NCI-H1105 (cell line): ENCODE data around the gene SMC1A.
"Not testable (repeated sequence)": the region's sequence is repeated elsewhere in the genome, so short reads cannot be mapped to it uniquely, and the experiment has no call there.

Source experiments
- DNase-seq: peaks from one replicate; lab custom pipeline; 2025; lab: John Stamatoyannopoulos, UW

Gene SMC1A

DNA sequence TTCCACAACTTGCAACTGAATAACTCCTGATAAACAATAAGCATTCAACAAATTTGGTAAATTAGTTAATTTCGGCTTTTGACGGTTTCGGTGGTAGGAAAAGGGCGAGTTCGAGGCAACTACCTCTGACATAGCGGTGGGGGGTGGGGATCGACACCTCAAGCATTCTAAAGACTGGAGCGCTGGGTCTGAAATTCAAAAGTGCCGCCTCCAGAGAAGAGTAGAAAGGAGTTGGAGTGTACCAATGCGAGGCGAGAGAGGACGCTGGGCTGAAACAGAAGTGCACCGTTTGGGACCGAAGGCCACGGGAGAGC is 725 bp downstream of the SMC1A start:
- DNase-seq = peak; percentile 46

DNA sequence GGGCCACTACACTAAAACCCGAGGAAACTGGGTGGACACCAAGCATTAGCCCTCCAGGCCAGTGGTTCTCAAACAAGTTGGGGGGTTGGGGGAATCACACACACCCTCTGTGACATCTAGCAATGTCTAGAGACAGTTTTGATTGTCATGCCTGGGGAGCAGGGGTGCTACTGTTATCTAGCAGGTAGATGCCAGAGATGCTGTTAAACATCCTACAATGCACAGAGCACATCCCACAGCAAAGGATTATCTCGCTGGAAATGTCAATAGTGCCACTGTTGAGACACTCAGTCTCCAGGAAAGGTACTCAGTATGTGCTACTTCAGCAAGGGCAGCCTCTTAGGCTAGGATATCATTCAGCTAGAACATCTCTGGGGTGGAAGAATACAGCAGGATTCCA is 1.3 kb downstream of the SMC1A start:
- no peak for DNase-seq

DNA sequence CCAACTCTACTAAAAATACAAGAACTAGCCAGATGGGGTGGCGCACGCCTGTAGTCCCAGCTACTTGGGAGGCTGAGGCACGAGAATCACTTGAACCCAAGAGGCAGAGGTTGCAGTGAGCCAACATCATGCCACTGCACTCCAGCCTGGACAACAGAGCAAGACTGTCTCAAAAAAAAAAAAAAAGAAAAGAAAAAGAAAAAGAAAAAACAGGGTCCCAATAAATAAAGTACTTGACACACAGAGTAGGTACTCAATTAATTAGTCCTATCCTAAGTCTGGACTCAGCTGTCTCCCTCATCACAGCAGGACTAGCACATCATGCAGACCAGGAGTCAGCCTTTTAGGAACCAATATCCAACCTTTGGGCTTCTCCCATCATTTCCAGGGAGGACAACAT is 2.1 kb downstream of the SMC1A start:
- DNase-seq = not testable (repeated sequence)

DNA sequence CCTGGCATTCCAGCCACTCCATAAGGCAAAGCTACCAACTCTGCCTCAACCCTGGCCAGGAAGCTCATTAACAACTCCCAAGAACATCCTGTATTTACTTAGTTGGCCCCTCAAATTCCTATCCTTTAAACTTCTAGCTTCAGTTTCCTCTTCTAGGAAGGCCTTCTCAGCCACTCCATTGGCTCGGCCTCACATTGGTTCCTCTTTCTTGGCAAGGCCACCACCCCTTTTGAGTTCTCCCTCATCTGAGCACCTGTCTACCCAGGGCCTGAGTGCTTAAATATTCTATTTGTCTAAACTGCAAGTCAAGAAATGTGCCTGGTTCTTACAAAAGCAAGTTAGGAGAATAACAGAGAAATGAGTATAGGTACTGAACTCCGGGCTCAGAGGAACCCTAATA is 10.0 kb downstream of the SMC1A start:
- DNase-seq = no peak

DNA sequence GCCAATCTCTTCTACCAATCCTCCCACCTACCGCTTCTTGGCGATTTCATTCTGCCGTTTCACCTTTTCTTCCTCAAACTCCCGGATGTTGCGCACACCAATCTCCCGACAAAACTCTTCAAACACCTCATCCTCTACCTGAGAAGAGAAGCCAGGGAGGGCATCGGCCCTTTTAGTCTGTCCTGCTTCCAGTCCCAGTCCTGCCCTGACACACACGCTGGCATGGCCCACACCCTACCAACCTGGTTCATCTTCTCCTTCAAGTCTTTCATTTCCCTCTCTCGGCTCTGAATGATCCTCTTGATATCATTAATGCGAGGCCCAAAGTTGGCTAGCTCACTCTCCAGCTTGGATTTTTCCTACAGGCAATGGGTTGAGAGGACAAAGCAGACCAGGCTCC is 18.9 kb downstream of the SMC1A start:
- no peak for DNase-seq

DNA sequence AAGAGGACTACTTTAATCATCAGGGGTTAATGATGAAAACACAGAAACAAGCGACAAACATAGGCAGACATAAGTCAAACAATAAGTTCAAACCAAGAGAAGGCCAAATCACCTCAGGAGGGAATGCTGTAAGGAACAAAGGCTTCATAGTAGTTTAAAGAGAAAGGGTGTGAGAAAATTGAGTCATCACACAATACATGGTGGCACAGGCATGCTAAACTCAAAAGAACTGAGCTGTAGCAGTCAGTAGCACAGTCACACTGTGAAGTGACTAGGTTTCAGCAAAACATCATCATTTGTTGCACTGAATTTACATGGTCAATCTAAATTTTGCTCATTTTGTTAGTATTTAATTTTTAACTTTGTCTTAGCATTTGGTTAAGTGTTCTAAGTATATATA is 24.2 kb downstream of the SMC1A start:
- no peak for DNase-seq

DNA sequence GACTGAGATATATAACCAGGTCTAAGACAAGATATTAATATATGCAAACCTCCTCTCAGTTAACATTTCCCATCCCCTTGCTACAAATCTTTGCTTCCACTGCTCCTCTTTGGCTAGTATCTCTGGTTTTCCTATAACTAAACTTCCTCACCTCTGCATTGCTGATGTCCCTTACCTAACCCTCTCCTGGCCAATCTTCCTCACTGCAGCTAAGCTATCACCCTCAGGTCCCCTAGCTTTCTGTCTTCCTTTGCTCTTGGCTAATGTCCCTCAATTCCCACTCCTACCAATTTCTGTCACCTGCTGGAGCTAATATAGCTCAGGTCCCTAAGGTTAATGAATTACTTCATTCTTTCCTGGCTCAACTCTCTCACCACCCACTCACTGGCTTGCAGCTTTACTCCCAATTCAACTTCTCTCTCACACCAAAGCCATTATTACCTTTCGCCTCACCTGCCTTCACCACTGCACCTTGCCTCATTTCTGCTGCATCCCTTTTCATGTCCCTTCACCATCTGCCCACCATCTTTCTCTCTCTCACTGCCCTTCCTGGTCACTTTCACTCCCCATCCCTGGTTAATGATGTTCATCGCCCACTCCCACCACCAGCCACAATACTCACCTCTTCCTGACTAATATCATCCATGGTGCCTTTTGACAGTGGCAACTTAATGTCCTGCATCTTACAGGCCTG is 26.7 kb downstream of the SMC1A start:
- DNase-seq = no peak

DNA sequence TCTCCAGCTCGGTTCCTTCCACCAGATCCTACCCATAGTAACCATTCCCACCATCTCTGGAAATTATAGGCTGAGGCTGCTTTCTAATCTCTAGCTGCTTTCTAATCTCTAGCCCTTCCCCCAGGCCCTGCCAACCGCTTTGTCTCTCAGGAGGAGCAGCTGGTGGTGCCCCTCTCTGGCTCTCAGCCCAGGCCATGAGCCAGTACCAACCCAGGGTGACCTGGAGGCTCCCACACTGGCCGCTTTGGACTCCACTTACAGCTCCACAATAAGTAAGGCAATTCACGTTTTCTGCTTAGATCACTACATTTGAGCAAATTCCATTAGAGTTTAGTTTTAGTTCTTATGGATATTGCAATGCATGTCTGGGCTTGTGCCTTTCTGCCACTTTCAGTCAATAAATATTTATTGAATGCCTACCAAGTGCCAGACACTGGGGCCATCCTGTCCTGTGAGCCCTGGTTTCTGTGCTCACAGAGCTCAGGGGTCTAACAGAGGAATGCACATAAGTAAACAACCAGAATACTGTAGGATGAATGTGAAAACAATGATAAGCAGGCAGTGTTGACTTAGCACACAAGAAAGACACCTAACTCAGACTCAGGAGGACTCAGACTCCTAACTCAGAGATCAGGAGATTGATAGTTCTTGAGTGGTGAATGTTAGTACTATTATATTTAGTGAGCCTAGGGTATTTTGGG is 38.9 kb downstream of the SMC1A start:
- DNase-seq = no peak

DNA sequence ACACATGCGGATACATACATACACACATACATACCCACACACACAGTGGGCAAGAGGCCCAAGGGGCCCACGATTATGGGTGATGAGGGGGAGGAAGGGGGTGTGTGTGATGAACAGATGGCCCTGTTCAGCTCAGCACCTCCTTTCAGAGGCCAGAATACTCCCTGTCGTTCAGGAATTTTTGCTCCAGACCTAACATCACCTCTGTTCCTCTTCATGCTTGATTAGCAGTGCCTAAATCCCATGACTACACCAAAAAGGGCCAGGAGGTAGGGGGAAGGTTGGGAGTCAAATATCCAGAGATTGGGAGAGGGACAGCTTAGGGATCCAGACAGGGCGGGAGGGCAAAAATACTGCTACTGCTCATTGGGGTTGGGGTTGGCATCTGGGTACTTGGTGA is 42.7 kb downstream of the SMC1A start:
- no peak for DNase-seq

DNA sequence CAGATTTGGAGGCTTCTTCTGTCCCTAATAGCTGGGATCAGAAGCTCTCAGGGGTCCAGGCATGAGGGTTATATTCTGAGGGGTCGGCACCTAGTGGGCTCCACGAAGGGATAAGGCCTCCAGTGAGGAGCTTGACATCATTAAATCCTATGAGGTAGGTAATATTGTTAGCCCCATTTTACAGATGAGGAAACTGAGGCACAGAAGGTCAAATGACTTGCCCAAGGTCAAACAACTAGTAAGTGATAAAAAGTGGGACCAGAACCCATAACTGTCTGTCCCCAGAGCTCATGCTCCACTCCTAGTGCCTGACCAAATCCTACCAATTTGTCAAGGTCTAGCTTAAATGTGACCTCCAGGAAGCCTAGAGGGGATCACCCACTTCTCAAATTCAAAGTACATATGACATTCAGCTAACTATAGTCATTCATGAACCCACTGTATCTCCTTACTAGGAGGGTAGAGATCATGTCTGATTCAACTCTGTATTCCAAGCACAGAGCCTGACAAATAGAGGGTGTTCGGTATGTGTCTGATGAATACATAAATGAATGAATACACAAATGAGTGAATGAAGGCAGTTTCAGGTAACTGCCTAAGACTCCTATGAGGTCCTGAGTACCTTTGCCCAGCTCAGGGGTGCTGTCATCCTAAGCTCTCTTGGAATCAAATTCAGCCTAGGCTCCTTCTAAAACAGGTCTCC is 43.3 kb downstream of the SMC1A start:
- DNase-seq = no peak

DNA sequence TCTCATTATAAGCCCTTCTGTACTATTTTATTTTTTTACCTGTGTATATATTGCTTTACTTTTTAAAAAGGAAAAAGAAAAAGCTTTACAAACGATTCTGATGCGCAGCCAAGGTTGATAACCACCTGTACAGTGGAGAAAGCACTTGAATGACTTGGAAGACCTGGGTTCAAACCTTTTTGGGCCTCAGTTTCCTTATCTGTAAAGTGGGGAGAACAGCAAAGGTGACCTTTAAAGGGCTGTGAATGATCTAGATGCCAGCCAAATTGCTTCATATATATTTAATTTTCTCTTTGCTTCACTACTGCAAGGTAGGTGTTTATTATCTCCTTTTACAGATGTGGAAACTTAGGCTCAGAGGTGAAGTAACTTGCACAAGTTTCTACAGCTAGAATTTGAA is 45.0 kb downstream of the SMC1A start:
- DNase-seq = no peak

DNA sequence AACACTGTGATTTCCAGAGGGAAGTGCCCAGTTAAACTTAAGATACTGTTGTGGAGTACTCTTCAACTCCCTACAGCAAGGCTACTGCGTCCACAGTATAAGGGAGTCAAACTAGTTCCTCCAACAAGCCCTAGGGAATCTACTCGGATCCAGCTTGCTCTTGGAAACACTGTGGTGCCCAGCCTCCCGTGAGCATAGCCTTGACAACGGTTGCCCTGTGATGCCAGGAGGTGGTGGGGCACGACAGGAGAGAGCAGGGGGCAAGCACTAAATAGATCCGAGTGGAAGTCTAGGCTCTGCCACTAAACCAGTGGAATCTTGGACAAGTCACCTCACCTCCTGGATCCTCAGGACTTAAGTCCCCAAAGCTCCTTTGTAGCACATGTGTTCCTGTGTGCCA is 45.6 kb downstream of the SMC1A start:
- no peak for DNase-seq

DNA sequence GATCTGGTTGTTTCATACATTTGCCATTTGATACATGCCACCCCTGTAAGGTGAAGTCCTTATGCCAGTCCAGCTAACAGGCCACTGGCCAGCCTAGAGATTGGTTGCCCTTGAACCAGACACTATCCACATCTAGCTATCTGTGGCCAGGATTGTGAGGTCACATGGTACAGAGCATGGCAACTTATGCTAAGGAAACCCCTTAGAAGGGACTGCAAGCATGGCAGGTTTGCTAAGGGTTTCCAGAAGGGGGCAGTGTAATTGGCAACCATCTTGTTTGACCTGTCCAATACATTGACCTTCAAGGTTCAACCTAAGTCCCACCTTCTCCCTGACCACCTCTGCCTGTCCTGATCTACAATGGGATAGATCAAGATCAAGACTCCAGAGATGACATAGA is 47.5 kb downstream of the SMC1A start:
- no peak for DNase-seq

DNA sequence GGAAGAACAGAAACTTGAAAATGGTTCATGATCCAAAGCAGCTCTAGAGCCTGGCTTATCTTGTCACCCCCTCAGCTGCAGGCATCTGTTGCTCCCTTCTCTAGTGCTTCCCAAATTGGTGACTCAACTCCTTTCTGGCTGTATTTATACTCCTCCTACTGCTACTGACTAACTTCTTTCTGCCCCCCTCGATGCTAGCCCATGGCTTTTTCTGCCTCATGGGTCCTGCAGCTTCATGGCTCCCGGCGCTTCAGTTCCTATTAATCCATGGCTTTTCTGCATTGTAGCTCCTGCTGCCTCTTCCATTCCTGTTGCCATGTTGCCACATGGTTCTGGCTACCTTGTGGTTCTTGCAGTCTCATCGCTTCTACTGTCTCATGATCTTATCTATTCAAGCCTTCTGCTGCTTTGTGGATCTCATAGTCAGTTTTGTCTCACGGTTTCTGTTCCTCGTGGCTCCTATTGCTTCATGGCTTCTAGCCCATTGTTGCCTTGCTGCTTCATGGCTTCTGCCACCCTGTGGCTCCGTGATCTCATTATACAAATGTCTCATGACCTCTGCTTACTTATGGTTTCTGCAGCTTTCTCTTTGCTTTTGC is 48.1 kb downstream of the SMC1A start:
- DNase-seq = no peak

DNA sequence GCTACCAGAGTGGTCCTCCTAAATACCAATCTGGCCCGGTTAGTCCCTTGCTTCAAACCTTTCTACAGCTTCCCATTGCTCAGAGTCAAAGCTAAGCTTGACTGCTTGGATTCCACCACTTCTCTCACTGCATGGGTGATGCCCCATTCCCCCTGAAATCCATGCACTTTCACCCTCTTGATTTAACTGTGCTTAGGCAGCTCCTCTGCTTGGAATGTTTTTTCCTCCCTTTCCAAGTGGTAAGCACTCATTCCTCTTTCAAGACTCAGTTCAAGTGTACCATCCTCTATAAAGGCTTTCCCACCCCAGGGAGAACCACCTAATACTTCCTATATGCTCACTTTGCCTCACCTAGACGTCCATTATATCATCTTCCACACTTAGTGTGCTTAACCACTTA is 49.1 kb downstream of the SMC1A start:
- no peak for DNase-seq

DNA sequence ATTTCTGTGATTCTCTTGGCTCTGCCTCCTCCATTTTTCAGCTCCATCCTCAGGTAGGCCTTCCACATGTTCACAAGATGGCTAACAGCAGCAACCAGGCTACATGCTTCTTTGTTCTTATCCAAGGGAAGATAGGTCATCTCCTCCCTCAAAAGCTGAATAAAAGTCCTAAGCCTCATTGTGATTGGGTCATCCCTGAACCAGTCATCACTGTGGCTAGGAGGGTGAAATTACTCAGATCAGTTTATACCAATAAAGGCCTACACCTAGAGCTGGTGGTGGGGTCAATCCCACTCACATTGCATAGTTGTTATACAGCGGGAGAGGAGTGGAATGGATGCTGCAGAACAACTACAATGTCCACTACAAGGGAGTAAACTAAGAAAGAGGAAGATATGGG is 56.0 kb downstream of the SMC1A start:
- not testable (repeated sequence) for DNase-seq

DNA sequence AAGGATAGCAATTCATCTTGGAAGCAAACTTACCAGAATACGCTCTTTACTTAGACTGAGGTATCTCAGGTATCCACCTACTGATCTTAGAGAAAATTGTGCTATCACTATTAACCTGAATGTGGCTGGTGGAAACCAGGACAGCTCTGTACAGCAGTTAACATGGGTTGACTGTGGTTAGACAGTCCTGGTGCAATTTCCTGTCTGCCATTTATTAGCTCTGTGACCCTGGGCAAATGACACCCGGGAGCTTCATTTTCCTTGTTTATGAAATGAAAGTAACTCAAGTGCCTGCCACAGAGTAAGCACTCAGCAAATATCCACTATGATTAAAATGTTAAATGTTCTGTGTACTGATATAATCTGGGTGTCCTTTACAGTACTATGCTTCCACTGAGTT is 60.0 kb downstream of the SMC1A start:
- DNase-seq = no peak

DNA sequence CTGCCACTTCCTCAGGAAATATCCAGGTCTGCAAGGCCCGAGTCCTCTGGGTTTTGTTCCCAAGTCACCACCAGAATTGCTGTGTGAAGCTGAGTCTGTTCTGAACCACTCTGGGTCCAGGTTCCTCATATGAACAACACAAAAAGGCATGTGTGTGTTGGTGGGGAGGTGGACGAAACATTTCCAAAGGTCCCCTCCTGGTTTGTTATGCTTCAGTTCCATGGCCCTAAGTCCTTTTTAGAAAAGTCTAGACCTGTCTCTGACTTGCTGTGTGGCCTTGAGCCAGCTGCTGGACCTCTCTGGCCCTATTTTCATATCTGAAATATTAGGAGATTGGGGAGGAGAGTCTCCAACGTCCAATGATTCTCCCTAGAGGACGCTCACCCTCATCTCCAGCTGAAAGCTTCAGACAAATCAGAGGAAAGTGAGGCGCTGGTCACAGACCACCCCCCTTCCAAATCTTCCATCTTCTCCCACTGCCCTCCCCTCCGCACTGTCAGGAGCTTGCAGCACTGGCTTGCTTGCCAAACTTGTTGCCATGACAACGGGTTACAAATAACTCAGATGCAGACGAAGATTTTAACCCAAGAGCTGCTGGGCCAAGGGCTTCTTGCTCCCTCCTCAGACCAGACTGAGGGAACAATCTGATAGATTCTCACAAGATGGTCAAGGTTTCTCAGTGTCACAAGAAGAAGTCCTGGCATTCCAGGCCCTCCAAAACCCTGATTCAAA is 64.5 kb downstream of the SMC1A start:
- peak; percentile 1 for DNase-seq

DNA sequence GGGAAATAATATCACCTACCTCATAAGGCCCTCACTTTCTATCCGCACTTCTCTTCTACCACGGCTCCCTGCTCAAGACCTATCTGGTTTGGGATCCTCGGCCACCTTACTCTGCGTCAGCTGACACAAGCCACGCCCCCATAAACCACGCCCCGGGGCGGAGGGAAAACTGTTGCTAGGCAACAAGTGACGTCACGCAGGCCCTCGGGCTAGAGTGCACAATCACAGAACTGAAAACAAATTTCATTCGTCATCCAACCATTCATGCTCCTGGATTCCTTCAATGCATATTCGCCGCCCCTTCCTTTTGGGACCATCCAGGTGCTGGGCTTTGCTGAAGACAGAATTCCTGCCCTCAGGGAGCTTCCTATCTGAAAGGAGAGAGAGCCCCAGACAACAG is 66.3 kb downstream of the SMC1A start:
- no peak for DNase-seq

DNA sequence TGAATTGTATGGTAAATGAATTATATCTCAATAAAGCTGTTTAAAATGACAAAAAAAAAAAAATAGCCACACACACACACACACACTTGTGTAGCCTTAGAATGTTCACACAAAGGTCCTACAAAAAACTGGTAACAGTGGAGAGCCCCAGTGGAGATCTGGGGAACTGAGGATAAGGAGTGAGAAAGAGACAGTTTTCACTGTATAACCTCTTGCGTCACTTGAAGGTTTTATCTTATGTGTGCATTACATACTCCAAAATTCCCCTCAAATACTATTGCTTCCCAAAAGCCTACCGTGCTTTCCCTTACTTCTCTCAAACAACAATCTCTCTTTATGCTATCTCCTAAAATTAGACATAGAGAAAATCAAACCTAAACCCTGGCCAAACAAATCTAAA is 67.8 kb downstream of the SMC1A start:
- DNase-seq = no peak

DNA sequence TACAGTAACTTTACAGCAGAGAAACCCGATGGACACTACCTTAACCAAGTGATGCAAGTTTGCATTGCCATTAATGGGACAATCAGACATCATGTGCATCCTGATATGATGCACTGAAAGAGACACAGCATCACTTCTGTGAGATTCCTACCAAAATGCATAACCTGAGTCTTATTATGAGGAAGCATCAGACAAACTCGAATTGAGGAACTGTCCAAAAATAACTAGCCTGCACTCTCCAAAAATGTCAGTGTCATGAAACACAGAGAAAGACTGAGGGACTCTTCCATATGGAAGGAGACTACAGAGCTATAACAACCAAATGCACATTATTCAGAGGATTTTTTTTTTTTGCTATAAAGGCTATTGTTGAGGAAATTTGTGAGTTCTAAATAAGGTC is 74.5 kb downstream of the SMC1A start:
- DNase-seq = no peak

DNA sequence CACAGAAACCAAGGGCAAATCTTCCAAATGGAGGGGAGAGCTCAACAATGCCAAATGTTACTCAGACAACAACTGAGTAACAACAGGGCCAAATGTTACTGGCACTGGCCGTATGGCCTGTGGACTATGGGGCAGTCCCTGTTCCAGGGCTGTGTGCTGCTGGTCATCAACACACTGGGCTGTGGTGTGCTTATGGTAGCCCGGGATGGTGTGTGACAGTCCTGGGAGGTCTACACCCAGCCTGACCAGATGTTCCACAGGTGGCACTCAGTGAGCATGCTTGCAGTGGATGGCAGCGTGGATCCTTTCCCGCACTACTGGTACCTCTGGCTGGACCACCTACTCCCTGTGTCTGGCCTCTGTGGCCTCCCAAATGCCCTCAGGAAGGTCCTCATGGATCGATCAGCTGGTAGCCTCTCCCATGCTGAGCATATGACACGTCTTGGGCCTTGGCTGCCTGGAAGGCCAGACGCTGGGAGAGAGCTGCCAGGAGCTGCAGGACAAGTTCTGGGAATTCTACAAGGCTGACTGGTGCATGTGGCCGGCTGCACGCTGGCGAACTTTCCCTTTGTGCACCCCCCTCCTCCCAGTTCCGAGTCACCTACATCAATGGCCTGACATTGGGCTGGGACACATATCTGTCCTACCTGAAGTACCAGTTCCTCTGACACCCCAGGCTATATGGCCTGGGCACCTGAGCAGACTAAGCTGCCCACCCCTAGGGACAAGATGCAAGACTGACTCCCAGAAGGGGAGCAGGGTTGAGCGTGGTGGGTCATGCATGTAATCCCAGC is 81.4 kb downstream of the SMC1A start:
- no peak for DNase-seq
